Measurements from ENCODE around the gene METTL13. TPM values are rescaled to one million over a fixed set of nuclear protein-coding genes. Genes with fewer than 3 reads are reported as not detected.

The METTL13 gene
- total and polyA plus RNA-seq, 2 of the 8 experiments (the other 6 are each of a cell fraction or from before 2014, with no cell fraction given), result 38.1 to 66.3 TPM

GRCh38 chr1:171814692-171815091 lies 33.2 kb downstream of the METTL13 start:
- Histone ChIP-seq H3K18ac (ENCODE audit: extremely low read depth, low read length) (no peak overlapping the region), H4K91ac (replicated peaks; ENCODE audit: insufficient read length, low read length) (no peak overlapping the region), H3K4me1 (replicated peaks in 1 of 4; ENCODE audit: control insufficient read depth in 3 of 4, insufficient read depth in 4 of 4, low read length in 3 of 4) (peaks cover 0 to 7% (median 2%) of the 10 kb centered on the region in 4 experiments; a peak in 2 of 7 replicates), H2BK120ac (replicated peaks; ENCODE audit: low read depth, low read length) (no peak overlapping the region), H2BK12ac (ENCODE audit: low read depth, low read length) (no peak overlapping the region), H3K9ac (replicated peaks in 1 of 4; ENCODE audit: extremely low read depth in 1 of 4, low read depth in 3 of 4, low read length in 3 of 4) (no peak overlapping the region), H3K36me3 (ENCODE audit: control insufficient read depth in 2 of 4, insufficient read depth in 4 of 4, low read length in 3 of 4) (no peaks in the 10 kb centered on the region), H3K79me2 (ENCODE audit: control insufficient read depth in 1 of 2, insufficient read depth in 2 of 2, low read length in 2 of 2) (no peaks in the 10 kb centered on the region), H4K8ac (ENCODE audit: extremely low read depth, insufficient read depth, low read length) (no peak overlapping the region), H3K79me1 (ENCODE audit: low read depth, low read length) (no peaks in the 10 kb centered on the region), H2BK15ac (ENCODE audit: low read length) (no peak overlapping the region), H3K4me2 (ENCODE audit: insufficient read depth in 1 of 2, low read depth in 2 of 2, low read length in 2 of 2) (no peak overlapping the region), H3K9me3 (ENCODE audit: insufficient read depth in 2 of 2, low read depth in 1 of 2, low read length in 1 of 2) (no peaks in the 10 kb centered on the region), H3K23me2 (ENCODE audit: low read depth, low read length) (no peaks in the 10 kb centered on the region; the same call in 1 of the 2 replicates), H2AK5ac (ENCODE audit: low read depth, low read length) (no peak overlapping the region), H3K4me3 (ENCODE audit: extremely low read depth in 1 of 4, insufficient read depth in 2 of 4, low read depth in 3 of 4, low read length in 4 of 4) (no peak overlapping the region), H2BK20ac (ENCODE audit: low read length) (no peak overlapping the region), H4K20me1 (replicated peaks in 1 of 2; ENCODE audit: control insufficient read depth in 1 of 2, insufficient read depth in 2 of 2, low read length in 2 of 2) (no peaks in the 10 kb centered on the region), H3K14ac (ENCODE audit: insufficient read length) (no peak overlapping the region), H3K27ac (ENCODE audit: low read depth, low read length) (no peak overlapping the region), H3K23ac (ENCODE audit: insufficient read length) (no peak overlapping the region), H3K4ac (replicated peaks; ENCODE audit: insufficient read length, low read depth, low read length) (no peak overlapping the region), H2AFZ (ENCODE audit: low read length) (no peak overlapping the region), H3K56ac (replicated peaks; ENCODE audit: insufficient read length, low read depth, low read length) (no peak overlapping the region), H3K27me3 (replicated peaks in 1 of 4; ENCODE audit: control insufficient read depth in 3 of 4, extremely low read depth in 1 of 4, insufficient read depth in 3 of 4, low read length in 3 of 4) (no peaks in the 10 kb centered on the region), H4K5ac (ENCODE audit: insufficient read length, low read depth, low read length) (no peak overlapping the region), H2BK5ac (ENCODE audit: low read depth, low read length) (no peak overlapping the region)
- 92% methylated on average over 2 of the region's 2 CpGs; no CpG with 5 or more reads in 1 of the 2 experiments for WGBS, 2 experiments (ENCODE audit: extremely low coverage in 1 of 2, insufficient coverage in 1 of 2, insufficient read length in 1 of 2, insufficient replicate concordance in 2 of 2, low coverage in 1 of 2, low lambda C conversion rate in 2 of 2, missing lambda C conversion rate in 1 of 2)
- FAIRE-seq (no peak), DNase-seq (ENCODE audit: low read depth in 1 of 2, low spot score in 2 of 2) (no peak)
- ChIA-PET CTCF (ENCODE audit: partially characterized antibody) (interaction anchor here (0.8 to 8.7 kb wide), 4 partner anchors 13 to 180 kb away, joined by 3 to 92 read pairs (median 22); no protein-coding TSS in a partner anchor), POLR2A (ENCODE audit: partially characterized antibody) (no interaction called here)
- TF ChIP-seq CHD1 (IDR thresholded peaks at IDR 0.05; ENCODE audit: low read depth, low read length) (no peak), KDM4A (IDR thresholded peaks at IDR 0.05; ENCODE audit: low read depth, low read length, severe bottlenecking) (no peak), MAX (IDR thresholded peaks at IDR 0.05) (no peak), RAD21 (IDR thresholded peaks at IDR 0.05 in 1 of 2, conservative IDR thresholded peaks at IDR 0.05 in 1 of 2; ENCODE audit: low read depth in 2 of 2, low read length in 2 of 2) (no peak), SIN3A (conservative IDR thresholded peaks at IDR 0.05 in 1 of 2, IDR thresholded peaks at IDR 0.05 in 1 of 2; ENCODE audit: low read depth in 1 of 2, low read length in 2 of 2) (no peak), TCF12 (IDR thresholded peaks at IDR 0.05; ENCODE audit: low read depth, low read length) (no peak), SP2 (IDR thresholded peaks at IDR 0.05; ENCODE audit: low read length) (no peak), ATF2 (IDR thresholded peaks at IDR 0.05; ENCODE audit: low read length) (no peak), SIRT6 (IDR thresholded peaks at IDR 0.05; ENCODE audit: low read length) (no peak), E2F6 (IDR thresholded peaks at IDR 0.05) (no peak)
